GM21786 (cell line): ENCODE results near the gene PRR23E.

Experiments
- ATAC-seq: cut with Tn5 transposase; IDR thresholded peaks from one replicate; pipeline ENCODE4 v1.9.1; 2021; ENCODE audit not compliant: unreplicated experiment

PRR23E gene, protein sequence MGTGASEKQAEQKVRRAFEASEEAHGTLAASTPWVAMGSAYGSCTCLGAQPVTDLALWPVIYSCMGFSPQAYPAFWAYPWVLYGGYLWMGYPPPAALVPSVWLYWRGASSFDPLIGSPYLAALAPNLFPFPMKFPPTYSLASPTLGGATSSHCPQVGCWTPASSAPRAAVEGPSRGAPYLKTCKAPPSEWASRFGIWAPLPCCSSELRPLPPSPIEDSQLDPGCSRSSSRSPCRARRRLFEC

DNA sequence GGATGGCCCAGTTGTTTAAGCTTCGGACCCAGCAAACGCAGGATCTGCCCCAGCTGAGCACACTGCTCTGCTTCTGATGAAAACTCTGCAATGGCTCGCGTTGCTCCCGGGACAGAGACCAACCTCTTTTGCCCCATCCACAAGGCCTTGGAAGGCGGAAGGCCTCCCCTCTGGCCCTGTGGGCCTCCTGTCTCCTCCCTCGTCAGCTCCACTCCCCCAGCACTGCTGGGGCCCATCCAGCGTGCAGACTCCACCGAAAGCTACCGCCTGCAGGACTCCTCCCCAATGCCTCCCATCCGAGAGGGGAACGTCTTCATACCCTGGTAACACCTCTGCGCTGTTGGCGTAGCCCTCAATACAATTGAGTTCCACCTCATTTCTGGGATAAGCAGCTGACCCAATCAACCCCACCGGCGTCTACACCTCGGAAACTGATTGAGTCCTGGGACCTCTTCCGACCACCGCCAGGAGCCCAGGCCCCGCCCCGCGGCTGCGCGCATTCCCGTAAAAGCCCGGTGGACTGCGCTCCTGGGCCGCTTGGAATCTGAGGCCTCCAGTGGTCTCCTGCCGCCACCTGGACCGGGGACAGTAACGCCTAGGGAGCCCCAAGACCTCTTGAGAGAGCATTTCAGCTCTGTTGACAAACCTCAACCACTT is at the start of gene PRR23E:
Gene PRR23E (plus strand): TSS at position 556 of the 657 bp plus-strand sequence. CDS start 3,555 bp downstream, outside the sequence.
- no peak for ATAC-seq

DNA sequence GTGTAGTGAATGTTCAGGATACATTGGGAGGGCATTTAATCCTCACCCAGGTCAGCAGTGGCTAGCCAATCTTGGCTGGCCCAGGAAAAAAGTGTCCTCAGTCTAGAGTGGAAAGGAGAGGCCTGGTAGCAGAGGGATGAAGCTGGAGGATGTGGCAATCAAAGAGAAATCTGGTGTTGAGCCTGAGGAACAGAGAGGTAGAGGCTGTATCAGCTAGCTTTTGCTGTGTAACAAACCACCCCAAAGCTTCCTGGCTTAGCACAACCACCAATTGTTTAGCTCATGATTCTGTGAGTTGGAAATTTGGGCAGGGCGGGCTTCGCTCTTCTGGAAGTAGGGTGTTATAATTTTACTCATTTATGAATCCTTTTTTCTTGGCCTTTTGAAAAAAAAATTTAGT is 49.8 kb upstream of the PRR23E start:
- ATAC-seq, result no peak

DNA sequence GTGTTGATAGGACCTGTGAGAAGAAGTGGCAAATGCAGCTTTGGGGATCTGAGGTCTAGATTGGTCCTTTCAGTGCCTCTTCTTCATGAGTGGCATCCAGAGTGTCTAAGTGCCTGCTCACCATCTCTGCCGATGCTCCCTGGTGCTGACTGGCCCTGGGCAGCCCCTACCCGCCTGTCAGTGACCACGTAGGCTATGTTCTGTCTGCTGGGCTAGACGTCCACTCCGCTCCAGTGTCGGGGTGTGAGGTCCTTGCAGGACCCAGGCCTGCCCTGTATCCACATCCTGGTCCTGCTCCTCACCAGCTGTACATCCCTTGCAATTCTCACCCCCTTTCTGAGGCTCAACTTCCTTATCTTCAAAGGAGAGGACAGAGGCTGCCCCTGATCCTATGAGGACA is 48.3 kb upstream of the PRR23E start:
- no peak for ATAC-seq

DNA sequence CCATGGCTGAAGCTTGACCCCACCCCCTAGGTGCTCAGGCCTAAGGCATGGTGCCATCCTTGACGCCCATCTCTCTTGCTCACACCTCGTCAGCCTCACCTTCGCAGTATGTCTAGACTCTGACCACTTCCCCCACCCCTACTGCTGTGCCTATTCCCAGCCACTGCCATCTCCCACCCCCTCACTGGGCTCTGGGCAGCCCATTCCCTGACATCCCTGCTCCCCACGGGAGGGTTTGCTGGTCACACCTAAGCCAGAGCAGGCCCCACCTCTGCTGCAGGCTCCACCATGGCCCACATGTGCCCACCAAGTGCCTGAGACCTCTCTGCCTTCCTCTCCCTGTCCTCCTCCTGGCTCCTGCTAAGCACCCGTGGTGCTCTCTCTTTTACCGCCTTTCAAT is 47.7 kb upstream of the PRR23E start:
- ATAC-seq, result no peak

DNA sequence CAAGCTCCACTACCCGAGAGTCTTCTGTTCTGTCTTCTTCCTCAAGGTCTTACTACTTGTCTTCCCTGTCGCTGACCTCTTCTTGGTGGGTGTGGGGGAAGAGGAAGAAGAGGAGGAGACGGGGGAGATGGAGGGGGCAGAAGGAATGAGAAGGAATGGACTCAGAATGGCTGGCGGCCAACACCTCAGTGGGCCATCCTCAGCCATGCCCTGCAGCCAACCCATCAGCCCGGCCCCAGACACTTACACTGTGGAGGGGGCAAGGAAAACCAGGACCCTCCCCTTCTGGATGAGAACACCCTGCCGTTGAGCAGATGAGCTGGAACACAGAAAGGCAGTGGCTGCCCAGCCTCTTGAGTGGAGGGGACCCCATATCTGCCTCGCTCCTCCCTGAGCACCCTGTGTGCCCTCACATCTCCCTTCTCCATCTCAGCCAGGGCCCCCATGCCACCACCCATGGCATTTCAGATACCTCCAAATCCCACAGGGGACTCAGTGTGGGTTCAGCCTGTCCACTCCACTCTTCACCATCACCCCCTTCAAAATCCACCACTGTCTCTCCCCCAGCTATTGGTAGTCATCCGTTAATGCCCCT is 45.5 kb upstream of the PRR23E start:
- no peak for ATAC-seq

DNA sequence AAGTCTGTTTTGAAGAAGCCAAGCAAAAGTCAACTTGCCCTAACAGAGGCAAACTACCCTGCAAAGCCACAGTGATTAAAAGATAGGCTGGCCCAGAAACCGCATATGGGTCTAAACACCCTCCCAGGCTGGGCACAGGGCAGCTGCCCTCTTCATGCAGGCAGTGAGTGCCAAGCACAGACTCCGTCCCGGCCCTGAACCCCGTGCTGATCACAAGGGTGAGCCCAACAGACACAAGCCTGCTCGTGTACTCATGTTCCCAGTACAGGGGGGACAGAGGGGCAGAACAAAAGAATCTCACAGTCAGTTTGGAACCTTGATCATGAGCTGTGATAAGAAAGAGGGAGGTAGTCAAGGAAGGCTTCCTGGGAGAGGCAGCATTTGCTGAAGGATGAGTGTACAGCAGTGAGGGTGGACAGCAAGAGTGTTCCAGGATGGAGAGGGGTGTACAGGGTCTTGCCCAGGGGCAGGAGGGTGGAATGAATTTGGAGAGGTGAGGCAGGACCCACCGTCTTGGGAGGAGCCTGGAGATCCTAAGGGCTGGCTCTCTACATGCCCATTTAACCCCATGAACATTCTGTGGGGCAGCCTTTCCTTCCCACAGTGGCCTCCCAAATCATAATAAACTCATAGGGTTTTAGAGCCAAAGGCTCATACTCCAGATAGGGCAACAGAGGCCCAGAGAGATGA is 43.2 kb upstream of the PRR23E start:
- ATAC-seq, result no peak

DNA sequence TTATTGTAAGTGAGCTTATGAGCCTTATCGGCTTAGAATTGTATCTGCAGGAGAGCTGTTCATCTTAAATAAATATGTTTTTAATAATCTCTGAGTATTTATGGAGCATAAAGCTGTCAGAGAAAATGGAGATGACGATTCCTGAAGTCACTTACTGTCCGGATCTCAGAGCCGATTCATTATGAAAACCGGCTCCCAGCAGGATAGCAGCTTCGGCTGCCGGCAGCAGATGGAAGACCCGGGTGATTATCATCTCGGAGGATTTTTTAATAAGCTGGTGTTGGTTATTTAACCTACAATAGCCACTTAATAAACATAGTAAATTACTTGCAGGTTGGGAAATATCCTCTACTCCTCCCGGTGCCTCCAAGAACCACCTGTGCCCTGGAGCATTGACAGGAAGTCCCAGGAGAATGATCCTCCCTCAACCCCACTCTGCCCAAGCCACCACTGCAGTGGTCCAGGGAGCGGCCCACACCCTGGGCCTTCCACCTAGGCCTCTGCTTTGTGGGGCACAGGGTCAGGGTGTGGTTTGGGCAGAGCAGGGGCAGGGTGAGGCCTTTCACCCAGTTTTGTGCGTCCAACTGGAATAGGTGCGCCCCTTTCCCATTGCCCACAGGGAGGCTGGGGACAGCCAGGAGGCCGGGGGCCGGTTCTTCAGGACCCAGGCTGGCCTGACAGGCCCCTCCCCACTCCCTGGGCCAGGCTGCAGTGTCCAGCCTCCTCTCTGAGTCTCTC is 42.2 kb upstream of the PRR23E start:
- ATAC-seq, result no peak

DNA sequence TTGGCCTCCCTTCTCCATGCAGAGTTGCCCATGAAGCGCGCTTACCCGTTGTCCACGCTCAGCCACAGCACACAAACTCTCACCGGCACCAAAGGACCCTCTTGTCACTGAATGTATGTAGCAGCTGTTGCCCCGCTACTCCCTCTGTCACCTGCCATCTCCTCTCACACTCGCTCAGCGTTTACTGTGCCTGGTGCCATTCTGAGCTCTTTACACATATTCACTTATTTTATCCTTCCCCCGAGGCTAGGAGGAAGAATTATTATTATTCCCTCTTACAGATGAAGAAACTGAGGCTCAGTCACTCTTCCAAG is 41.7 kb upstream of the PRR23E start:
- no peak for ATAC-seq

DNA sequence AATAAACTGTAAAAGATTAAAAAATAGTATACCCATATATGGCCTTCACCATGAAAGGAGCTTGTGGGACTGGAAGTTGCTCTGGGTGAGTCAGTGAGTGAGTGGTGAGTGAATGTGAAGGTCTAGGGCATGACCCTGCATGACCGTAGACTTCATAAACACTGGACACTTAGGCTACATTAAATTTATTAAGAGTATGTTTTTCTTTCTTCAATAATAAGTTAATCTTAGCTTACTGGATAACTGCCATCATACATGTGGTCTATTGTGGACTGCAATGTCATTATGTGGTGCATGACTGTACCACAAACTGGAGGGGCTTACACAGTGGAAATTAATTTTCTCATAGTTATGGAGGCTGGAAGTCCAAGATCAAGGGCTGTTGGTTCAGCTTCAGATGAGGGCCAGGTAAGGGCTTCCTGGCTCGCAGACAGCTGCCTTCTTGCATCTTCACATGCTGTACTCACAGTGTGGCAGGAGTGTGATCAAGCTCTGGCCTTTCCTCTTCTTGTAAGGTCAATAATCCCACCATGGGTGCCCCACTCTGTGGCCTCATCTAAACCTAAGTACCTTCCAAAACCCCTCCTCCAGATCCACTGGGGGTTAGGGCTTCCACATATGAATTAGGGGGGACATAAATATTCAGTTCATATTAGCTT is 40.8 kb upstream of the PRR23E start:
- no peak for ATAC-seq

DNA sequence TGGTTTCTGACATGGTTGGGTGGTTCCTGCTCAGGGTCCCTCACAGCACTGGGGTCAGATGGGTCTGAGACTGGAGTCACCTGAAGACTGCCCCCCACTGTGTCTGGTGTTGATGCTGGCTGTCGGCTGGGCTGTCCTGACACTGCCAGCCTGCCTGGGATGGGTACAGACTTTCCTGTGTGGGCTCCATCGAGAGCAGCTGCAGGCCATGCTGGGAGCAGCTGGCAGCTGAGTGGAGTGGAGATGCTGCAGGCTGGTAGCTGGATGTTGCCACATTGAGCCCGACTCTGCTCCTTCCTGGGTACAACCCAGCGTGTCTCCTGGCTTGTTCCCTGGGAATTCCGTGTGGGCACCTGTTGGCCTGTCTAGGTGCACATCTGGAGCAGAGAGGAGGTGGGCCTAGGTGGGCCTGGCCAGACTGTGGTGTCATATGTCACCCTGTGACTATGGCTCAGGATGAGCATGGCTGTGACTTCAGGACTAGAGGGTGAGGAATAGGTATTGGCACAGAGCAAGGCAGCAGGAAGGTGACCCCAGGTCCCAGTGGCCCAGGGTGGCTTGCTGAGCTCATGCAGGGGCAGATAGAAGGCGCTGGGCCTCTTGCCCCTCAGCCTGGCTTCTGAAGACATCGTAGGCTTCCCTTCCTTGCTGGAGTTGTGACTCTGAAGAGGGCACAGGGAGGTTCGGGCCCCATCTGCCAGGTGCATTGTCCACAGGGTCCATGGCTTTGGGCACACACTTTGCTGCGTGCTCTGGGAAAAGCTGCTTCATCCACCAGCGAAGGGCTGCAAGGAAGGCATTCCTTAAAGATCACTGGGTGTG is 40.0 kb upstream of the PRR23E start:
- ATAC-seq, result no peak

DNA sequence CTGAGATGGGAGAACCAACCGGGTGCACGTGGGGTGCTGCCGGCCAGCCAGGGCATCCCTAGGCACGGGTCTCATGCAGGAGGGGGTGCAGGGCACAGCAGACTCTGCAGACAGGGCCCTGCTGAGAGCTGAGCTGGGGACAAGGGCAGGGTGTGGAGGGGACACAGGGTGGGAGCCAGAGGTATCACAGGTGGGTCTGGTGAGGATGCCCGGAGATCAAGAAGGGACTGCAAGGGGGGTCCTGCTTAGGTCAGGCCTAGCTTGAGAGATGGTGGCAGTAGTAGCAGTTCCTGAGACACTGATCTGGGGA is 39.5 kb upstream of the PRR23E start:
- ATAC-seq, result no peak

DNA sequence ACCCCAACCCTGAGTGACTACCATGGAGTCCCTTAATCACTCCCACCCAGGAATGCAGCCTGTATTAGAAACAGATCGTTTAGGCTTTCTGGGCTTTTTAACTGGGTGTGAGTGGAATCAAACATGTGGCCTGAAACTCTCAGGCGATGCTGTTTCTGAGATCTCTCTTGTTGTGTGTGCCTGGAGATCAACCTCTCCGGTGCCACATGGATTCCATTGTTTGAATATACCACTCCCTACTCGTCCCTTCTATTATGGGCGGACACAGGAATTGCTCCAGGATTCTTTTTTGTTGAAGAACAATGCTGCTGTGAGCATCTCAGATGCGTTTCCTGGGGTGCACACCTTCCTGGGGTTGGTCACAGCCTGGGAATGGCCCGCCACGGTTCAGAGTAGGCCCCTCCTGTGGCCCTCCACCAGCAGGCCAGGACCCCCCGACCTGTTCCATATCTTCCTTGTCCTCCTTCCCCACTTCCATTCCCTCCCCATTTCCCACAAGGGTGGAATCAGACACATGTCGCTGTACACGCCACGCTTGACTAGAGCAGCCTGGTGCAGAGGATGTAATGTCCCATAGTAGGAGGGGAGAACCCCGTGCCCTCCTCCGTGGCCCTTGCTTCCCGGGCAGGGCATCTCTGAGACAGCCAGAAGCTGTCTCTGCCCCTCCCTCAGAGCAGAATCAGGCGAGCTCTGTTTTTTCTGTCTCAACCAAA is 36.4 kb upstream of the PRR23E start:
- no peak for ATAC-seq

DNA sequence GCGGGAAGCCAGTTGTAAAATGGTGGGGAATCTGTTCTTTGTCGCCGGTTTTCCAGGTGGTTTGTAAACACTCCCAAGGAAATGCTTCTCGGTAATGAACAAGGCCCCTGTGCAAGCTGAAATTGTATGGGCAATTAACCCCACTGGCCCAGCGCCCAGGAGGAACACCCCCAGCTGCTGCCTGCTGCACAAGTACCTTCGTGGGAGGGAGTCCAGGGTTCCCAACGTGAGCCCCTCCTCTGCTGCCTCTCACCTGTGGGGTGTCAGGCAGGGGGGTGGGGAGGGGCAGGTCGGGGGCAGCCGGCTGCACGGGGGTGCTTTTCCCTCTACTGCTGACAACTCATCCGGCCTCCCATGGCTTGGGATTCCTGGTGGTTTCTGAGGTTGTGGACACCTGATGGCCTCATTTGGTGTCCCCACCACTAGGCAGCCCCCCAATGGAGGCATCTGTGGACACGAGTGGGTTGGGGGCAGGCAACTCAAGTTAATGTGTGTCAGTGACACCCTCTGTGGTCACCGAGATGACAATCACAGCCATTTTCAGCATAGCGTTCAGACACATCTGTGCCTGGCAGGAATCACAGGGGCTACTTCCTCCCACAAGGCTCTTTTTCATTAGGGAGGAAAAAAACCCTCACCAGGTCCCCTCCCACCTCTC is 35.6 kb upstream of the PRR23E start:
- ATAC-seq, result no peak

DNA sequence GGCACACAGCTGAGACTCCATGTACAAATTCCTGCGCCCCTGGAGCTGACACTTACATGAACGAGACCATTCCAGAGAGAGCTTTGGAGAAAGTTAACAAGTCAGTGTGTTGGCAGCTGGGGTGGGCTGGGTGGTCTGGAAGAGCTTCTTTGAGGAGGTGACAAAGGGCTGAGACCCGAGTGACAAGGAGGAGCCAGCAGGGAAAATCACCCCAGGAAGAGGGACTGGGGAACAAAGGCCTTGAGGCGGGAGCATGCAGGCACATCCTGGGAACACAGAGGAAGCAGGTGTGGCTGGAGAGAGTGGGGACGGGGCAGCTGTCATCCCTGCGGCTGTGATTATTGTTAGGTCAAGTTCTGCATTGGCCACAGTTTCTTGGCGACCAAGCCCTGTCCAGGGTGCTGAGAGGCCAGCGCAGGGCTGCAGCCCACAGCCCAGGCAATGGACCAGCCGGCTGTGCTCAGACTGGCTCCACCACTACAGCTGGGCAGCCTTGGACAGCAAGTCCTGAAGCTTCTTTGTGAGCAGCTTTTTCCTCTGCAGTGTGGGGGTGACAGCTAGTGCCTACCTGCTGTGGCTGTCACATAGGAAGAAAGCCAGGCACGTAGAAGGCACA is 34.2 kb upstream of the PRR23E start:
- ATAC-seq, result no peak

DNA sequence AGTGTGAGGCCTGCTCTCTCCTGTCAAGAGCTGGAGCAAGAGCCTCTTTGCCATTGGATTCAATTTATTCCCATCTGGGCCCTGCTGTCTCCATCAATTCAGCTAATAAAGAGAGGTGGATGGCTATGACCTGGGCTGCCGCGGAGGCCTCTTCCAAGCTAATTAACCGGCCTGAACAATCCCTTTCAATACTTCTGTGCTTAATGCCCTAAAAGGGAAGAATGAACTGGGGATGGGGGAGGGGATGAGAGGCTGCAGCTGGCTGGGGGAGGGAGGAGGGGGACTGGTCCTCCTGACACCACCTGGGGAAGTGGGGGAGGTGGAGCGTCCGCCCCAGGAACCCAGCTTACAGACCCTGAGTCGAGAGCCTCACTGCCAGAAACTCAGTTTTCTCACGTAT is 33.4 kb upstream of the PRR23E start:
- no peak for ATAC-seq

DNA sequence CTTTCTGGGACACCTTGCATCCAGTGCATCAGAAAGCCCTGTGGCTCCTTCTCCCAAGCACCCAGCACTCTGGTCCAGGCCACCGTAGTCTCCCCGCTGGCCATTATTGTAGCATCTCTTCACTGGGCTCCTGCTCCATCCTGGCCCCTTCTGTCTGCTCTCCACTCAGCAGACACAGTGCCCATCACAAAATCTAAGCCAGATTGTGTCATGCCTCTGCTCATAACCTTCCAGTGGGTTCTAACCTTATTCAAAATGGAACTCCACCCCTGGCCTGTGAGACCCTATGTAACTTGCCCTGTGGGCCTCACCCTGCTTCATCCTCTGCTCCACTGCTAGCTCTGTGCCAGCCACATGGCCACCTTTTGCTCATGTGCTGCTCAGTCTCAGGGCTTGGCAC is 31.7 kb upstream of the PRR23E start:
- ATAC-seq, result no peak

DNA sequence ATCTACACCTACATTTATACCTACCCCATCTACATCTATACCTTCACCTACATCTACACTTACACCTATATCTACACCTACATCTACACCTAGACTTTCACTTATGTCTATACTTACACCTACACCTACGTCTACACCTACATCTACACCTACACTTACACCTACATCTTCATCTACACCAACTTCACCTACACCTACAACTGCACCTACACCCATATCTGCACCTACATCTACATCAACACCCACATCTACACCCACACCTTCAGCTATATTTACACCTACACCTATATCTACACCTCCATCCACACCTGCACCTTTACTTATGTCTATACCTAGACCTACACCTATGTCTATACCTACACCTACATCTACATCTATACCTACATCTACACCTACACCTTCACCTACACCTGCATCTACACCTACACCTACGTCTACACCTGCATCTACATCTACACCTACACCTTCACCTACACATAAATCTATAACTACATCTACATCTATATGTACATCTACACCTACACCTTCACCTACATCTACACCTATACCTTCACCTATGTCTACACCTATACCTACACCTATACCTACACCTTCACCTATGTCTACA is 30.9 kb upstream of the PRR23E start:
- ATAC-seq, result no peak

DNA sequence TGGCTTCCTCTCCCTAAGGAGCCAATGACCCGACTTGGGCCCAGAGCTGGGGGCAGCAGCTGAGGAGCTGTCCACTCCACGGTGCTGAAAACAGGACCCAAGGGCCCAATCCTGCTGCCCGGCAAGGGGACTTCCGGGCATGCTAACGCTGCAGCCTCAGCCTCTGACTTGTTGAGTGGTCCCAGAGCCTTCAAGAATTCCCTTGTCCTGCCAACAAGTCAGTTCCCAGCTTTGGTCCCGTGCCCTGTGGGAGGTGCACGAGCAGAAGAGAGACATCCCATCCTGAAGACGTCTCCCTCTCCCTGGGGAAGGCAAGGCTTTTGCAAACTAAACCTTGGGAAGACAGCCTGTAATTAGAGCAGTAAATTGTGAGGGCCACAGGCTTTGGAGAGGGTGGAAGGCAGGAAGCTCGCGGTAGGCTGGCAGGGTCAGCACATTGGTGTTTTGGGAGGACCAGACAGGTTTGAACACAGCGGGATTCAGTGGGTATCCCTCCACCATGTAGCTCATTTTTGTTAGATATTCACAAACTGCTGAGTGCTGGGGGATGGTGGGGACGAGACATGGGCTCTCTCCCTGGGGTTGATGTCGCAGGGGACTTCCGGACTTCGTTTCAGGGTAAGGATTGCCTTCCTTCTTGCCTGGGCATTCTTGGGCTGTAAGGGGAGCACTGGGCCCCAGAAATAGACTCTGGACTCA is 29.8 kb upstream of the PRR23E start:
- ATAC-seq, result no peak
